OCI-LY1 (cell line): ENCODE data around the gene DFFB.

Experiments
- CTCF ChIP-seq: fragments of 200-600 bp; sonication (generic), shearing (Covaris generic); IDR thresholded peaks from 2 replicates; pipeline ENCODE4 v1.5.1; 2017; ENCODE audit warnings: mild to moderate bottlenecking, antibody characterized with exemption, low read length, moderate library complexity, mixed read lengths
- EZH2 ChIP-seq: fragments of 200-600 bp; sonication (generic), shearing (Covaris generic); IDR thresholded peaks from 2 replicates; pipeline ENCODE4 v1.8.0; 2017; ENCODE audit warnings: borderline replicate concordance, mixed run types, mild to moderate bottlenecking, antibody characterized with exemption, low read length, moderate library complexity, mixed read lengths

GRCh38 chr1:3892748-3893147, 35.5 kb downstream of the DFFB start:
- no peak for TF ChIP-seq CTCF
- no peak for TF ChIP-seq EZH2
